ENCODE data around the gene C1S. TPM values are rescaled to one million over a fixed set of nuclear protein-coding genes. Genes with fewer than 3 reads are reported as not detected.
A peak's percentile ranks its signal among the peaks of the same experiment; 100 is the strongest.

The C1S gene
- total RNA-seq, 4 donors from 2014 or later: 415 to 1,129 (median 638) TPM

GRCh38 chr12:7091660-7092228 lies 31.2 kb downstream of the C1S start:
- Histone ChIP-seq H3K27me3 (no peaks in the 10 kb centered on the region), H3K36me3 (peaks cover 0 to 37% (median 0%) of the 10 kb centered on the region in 3 donors), H3K4me1 (peaks cover 0 to 52% (median 17%) of the 10 kb centered on the region in 4 donors), H3K9me3 (no peaks in the 10 kb centered on the region), H3K27ac (peak overlapping the region; percentile 40 to 91 (median 81)), H3K4me3 (peak overlapping the region; percentile 22 to 57 (median 54))
- 0 to 23% methylated on average over 7 to 10 of the region's 10 CpGs for WGBS, 2 donors
- no peak for DNase-seq (ENCODE audit: low spot score in 2 of 2)
- no peak for TF ChIP-seq POLR2A (IDR thresholded peaks at IDR 0.05)
- TF ChIP-seq CTCF (IDR thresholded peaks at IDR 0.05): no peak
- TF ChIP-seq EP300 (IDR thresholded peaks at IDR 0.05): no peak

- Histone ChIP-seq H3K9me3 (no peaks in the 10 kb centered on the region), H3K4me3 (peak within 1 kb of the TSS; percentile 22 to 57 (median 54)), H3K36me3 (peaks cover 0 to 36% (median 0%) of the 10 kb centered on the region in 3 donors), H3K27ac (peak within 1 kb of the TSS; percentile 40 to 91 (median 81)), H3K27me3 (no peaks in the 10 kb centered on the region), H3K4me1 (peaks cover 0 to 52% (median 17%) of the 10 kb centered on the region in 4 donors)
- TF ChIP-seq CTCF (IDR thresholded peaks at IDR 0.05) (peak; percentile 86 to 93 (median 90)), EP300 (IDR thresholded peaks at IDR 0.05) (peak in 1 of 2 donors; percentile 87), POLR2A (IDR thresholded peaks at IDR 0.05) (peak in 1 of 2 donors; percentile 55)
- 4 to 6% methylated on average over 14 to 16 of the region's 16 CpGs for WGBS, 2 donors
- DNase-seq (ENCODE audit: low spot score in 2 of 2): peak; percentile 77 to 93
These were observed 31.9 kb downstream of the C1S start, which contains the start of gene C1R for GRCh38 chr12:7092229-7092985. TSS of gene C1R (minus strand) at chr12:7092445. CDS start at chr12:7092388, 57 bp downstream.

- H3K27ac ChIP-seq: peak overlapping the region; percentile 32 to 91 (median 81)
- peak overlapping the region in 2 of 4 donors; percentile 50 to 57 for H3K4me3 ChIP-seq
These were observed 32.5 kb downstream of the C1S start for GRCh38 chr12:7092986-7093460.

GRCh38 chr12:7093486-7093885 lies 33.0 kb downstream of the C1S start:
- WGBS, 2 donors: 61 to 64% methylated on average over 5 of the region's 5 CpGs
- peaks cover 0 to 36% (median 0%) of the 10 kb centered on the region in 3 donors for H3K36me3 ChIP-seq
- peaks cover 0 to 52% (median 17%) of the 10 kb centered on the region in 4 donors for H3K4me1 ChIP-seq
- H3K9me3 ChIP-seq: no peaks in the 10 kb centered on the region
- DNase-seq (ENCODE audit: low spot score in 2 of 2): no peak
- no peaks in the 10 kb centered on the region for H3K27me3 ChIP-seq
- peak overlapping the region in 3 of 4 donors; percentile 64 to 91 (median 76) for H3K27ac ChIP-seq
- TF ChIP-seq EP300 (IDR thresholded peaks at IDR 0.05) (no peak), CTCF (IDR thresholded peaks at IDR 0.05) (no peak), POLR2A (IDR thresholded peaks at IDR 0.05) (no peak)
- H3K4me3 ChIP-seq: no peak overlapping the region

More at GRCh38 chr12:7092986-7093460, 32.5 kb downstream of the C1S start:
- Histone ChIP-seq H3K27me3 (no peaks in the 10 kb centered on the region), H3K36me3 (peaks cover 0 to 36% (median 0%) of the 10 kb centered on the region in 3 donors), H3K9me3 (no peaks in the 10 kb centered on the region), H3K4me1 (peaks cover 0 to 52% (median 17%) of the 10 kb centered on the region in 4 donors)
- TF ChIP-seq POLR2A (IDR thresholded peaks at IDR 0.05) (no peak), CTCF (IDR thresholded peaks at IDR 0.05) (no peak), EP300 (IDR thresholded peaks at IDR 0.05) (no peak)
- 72 to 80% methylated on average over 8 of the region's 8 CpGs for WGBS, 2 donors
- no peak for DNase-seq (ENCODE audit: low spot score in 2 of 2)

All from tibial nerve (tissue), 4 donors.